SU-DHL-6 (cell line): ENCODE data around the gene SMYD2.

Experiments used
- EZH2phosphoT487 ChIP-seq: fragments of 200-600 bp; sonication (generic), shearing (Covaris generic); conservative IDR thresholded peaks from 2 replicates; pipeline ENCODE4 v1.6.1; 2018; ENCODE audit warnings: mild to moderate bottlenecking, antibody characterized with exemption, low read length, moderate library complexity, mixed read lengths
- TF ChIP-seq, protein P1 (sequence below): fragments of 200-600 bp; sonication (generic); IDR thresholded peaks from one replicate; pipeline ENCODE4 v1.5.1; 2017; ENCODE audit warnings: antibody characterized with exemption, mild to moderate bottlenecking, low read length, moderate library complexity; ENCODE audit not compliant: insufficient read depth, poor library complexity, severe bottlenecking

DNA sequence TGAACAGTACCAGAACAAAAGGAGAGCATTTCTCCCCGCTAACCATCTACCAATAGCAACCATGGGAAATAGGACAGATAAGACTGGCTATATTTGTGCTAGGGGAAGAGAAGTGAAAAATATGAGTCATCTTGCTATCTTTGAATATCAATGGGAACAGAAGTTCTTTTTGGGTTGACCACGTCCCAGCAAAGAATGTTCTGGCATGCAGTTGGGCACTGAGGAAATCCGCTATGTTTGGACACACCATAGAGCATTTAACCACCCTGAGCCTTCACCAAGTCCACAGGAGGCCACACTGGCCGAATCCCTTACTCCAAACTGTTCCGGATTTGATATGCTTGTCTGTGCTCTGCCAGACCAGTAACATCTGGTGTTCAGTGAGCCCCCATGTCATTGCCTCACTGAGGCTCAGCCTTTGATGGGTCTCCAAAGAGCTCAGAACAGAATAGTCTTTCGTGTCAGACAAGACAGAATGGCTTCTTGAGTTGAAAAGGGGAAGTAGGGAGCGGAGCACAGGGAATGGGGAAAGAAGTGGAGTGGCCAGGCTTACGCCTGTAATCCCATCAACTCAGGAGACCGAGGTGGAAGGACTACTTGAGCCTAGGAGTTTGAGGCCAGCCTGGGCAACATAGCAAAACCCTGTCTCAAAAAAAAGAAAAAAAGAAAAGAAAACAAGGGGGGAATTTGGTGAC, 81.4 kb downstream of the SMYD2 start:
- TF ChIP-seq, protein P1, sequence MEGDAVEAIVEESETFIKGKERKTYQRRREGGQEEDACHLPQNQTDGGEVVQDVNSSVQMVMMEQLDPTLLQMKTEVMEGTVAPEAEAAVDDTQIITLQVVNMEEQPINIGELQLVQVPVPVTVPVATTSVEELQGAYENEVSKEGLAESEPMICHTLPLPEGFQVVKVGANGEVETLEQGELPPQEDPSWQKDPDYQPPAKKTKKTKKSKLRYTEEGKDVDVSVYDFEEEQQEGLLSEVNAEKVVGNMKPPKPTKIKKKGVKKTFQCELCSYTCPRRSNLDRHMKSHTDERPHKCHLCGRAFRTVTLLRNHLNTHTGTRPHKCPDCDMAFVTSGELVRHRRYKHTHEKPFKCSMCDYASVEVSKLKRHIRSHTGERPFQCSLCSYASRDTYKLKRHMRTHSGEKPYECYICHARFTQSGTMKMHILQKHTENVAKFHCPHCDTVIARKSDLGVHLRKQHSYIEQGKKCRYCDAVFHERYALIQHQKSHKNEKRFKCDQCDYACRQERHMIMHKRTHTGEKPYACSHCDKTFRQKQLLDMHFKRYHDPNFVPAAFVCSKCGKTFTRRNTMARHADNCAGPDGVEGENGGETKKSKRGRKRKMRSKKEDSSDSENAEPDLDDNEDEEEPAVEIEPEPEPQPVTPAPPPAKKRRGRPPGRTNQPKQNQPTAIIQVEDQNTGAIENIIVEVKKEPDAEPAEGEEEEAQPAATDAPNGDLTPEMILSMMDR: no peak
- TF ChIP-seq EZH2phosphoT487: no peak
